HepG2 (cell line): ENCODE measurements around the gene RHOV. TPM values are rescaled to one million over a fixed set of nuclear protein-coding genes. Genes with fewer than 3 reads are reported as not detected.

ENCODE experiments used
- CHCHD3 ChIP-seq: sonication (generic); formaldehyde crosslinking; IDR thresholded peaks from 2 replicates; pipeline ENCODE4 v1.8.0; 2022; ENCODE audit warnings: mild to moderate bottlenecking, missing genetic modification reagents, moderate library complexity
- HNRNPL ChIP-seq: fragments of 200-400 bp; formaldehyde crosslinking; IDR thresholded peaks from 2 replicates; pipeline ENCODE4 v1.6.1; 2017; ENCODE audit warnings: mild to moderate bottlenecking, low read depth, low read length
- MIXL1 ChIP-seq: IDR thresholded peaks from 2 replicates; pipeline ENCODE4 v1.6.1; 2016
- NR3C1 ChIP-seq: sonication (generic); formaldehyde crosslinking; IDR thresholded peaks from 2 replicates; pipeline ENCODE4 v1.4.0; 2020; ENCODE audit warnings: missing genetic modification reagents
- REL ChIP-seq: sonication (generic); formaldehyde crosslinking; conservative IDR thresholded peaks from 2 replicates; pipeline ENCODE4 v1.8.0; 2022; ENCODE audit warnings: mild to moderate bottlenecking, missing genetic modification reagents, moderate library complexity
- TEAD3 ChIP-seq: optimal IDR thresholded peaks from 2 replicates; pipeline ENCODE3; 2016; ENCODE audit warnings: borderline replicate concordance
- XBP1 ChIP-seq: sonication (generic); formaldehyde crosslinking; IDR thresholded peaks from 2 replicates; pipeline ENCODE4 v1.5.0; 2020; ENCODE audit warnings: missing genetic modification reagents
- ZBTB42 ChIP-seq: sonication (generic); formaldehyde crosslinking; IDR thresholded peaks from 2 replicates; pipeline ENCODE4 v1.5.0; 2020; ENCODE audit warnings: mild to moderate bottlenecking, missing genetic modification reagents
- ZFAT ChIP-seq: sonication (generic); formaldehyde crosslinking; conservative IDR thresholded peaks from 2 replicates; pipeline ENCODE4 v1.8.1; 2023; ENCODE audit warnings: missing genetic modification reagents, inconsistent platforms
- ZNF441 ChIP-seq: sonication (generic); formaldehyde crosslinking; IDR thresholded peaks from 2 replicates; pipeline ENCODE4 v1.7.0; 2021; ENCODE audit warnings: missing genetic modification reagents, borderline replicate concordance
- ZNF484 ChIP-seq: sonication (generic); formaldehyde crosslinking; IDR thresholded peaks from 2 replicates; pipeline ENCODE4 v1.5.1; 2020; ENCODE audit warnings: mild to moderate bottlenecking, low read depth, missing genetic modification reagents, borderline replicate concordance
- ZNF781 ChIP-seq: sonication (generic); formaldehyde crosslinking; IDR thresholded peaks from 2 replicates; pipeline ENCODE4 v1.5.1; 2020; ENCODE audit warnings: borderline replicate concordance, mild to moderate bottlenecking, missing genetic modification reagents; ENCODE audit errors: not compliant biosample characterization
- polyA plus RNA-seq, 8 experiments: library from polyadenylated mRNA; depleted of rRNA in 3 of 8; stranded (reverse) in 7 of 8; unstranded in 1 of 8; fragments of >200 nt; fragmentation: Illumina TruSeq in 4 of 8; extraction: Trizol in 4 of 8; gene quantifications; 2 replicates each; pipeline versions ENCODE4 v1.2.1 to v1.2.3, GENCODE V29; 2011 to 2016; ENCODE audit warnings: low read depth in 4 of 8, missing spikeins in 1 of 8, mixed read lengths in 1 of 8; ENCODE audit not compliant: insufficient read depth in 1 of 8
- total RNA-seq, 5 experiments: library from RNA; depleted of rRNA; stranded (reverse); fragments of >200 nt; fragmentation: Illumina TruSeq; extraction: Trizol; gene quantifications; 2 replicates each; pipeline ENCODE4 v1.2.3, GENCODE V29; 2016; ENCODE audit warnings: low read depth in 1 of 5
- TF ChIP-seq, protein P1 (sequence below), 2 experiments: IDR thresholded peaks; 2 replicates each; pipeline ENCODE4 v1.6.1; 2011 to 2012; ENCODE audit warnings: low read length in 2 of 2, borderline replicate concordance in 1 of 2, low read depth in 1 of 2, mild to moderate bottlenecking in 1 of 2, moderate library complexity in 1 of 2
- TF ChIP-seq, protein P2 (sequence below): sonication (generic); formaldehyde crosslinking; IDR thresholded peaks from 2 replicates; pipeline ENCODE4 v1.9.0; 2022; ENCODE audit warnings: low read depth, missing genetic modification reagents
- TF ChIP-seq, protein P3 (sequence below): sonication (generic); formaldehyde crosslinking; IDR thresholded peaks from 2 replicates; pipeline ENCODE4 v1.4.0; 2020; ENCODE audit warnings: missing genetic modification reagents
- TF ChIP-seq, protein P4 (sequence below): sonication (generic); formaldehyde crosslinking; IDR thresholded peaks from 2 replicates; pipeline ENCODE4 v1.4.0; 2020; ENCODE audit warnings: missing genetic modification reagents, mild to moderate bottlenecking, borderline replicate concordance
- TF ChIP-seq, protein P5 (sequence below): sonication (generic); formaldehyde crosslinking; conservative IDR thresholded peaks from 2 replicates; pipeline ENCODE4 v1.4.0; 2020; ENCODE audit warnings: missing genetic modification reagents

The RHOV gene
- total and polyA plus RNA-seq, 2 of the 13 experiments (the other 11 are each of a cell fraction or from before 2014, with no cell fraction given), result 0.17 to 0.18 TPM

DNA sequence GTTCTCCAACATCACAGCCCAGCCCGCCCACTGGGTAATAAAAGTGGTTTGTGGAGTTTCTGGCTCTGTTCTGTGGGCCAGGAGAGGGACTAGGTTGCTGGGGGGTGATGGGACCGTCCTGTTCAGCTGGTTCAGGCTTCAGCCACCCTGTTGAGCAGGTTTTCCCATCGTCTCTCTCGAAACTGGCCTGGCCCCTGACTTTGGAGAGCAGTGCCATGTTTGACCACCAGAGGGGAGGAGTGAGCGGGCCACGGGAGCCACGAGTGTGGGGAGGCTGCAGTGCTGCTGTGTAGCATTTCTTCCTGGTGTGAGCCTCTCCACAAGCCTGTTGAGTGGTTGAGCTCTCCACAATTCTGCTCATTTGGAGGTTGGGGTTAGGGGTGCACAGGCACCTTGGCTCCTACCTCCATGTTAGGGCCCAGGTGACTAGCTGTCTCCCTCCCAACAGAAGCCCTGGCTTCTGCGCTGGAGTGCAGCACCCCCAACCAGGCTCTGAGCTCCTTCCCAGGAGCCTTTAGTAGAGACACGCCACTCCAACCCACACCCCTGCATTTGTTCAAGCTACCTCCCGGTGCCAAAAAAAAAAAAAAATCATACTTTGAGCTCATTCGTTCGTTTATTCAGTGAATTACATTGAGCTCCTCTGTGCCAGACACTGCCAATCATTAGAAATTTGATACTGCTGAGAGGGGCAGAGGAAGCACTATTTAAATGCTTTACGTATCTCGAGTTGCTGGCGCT lies 16.3 kb downstream of the RHOV start (continued):
- TF ChIP-seq, protein P1, sequence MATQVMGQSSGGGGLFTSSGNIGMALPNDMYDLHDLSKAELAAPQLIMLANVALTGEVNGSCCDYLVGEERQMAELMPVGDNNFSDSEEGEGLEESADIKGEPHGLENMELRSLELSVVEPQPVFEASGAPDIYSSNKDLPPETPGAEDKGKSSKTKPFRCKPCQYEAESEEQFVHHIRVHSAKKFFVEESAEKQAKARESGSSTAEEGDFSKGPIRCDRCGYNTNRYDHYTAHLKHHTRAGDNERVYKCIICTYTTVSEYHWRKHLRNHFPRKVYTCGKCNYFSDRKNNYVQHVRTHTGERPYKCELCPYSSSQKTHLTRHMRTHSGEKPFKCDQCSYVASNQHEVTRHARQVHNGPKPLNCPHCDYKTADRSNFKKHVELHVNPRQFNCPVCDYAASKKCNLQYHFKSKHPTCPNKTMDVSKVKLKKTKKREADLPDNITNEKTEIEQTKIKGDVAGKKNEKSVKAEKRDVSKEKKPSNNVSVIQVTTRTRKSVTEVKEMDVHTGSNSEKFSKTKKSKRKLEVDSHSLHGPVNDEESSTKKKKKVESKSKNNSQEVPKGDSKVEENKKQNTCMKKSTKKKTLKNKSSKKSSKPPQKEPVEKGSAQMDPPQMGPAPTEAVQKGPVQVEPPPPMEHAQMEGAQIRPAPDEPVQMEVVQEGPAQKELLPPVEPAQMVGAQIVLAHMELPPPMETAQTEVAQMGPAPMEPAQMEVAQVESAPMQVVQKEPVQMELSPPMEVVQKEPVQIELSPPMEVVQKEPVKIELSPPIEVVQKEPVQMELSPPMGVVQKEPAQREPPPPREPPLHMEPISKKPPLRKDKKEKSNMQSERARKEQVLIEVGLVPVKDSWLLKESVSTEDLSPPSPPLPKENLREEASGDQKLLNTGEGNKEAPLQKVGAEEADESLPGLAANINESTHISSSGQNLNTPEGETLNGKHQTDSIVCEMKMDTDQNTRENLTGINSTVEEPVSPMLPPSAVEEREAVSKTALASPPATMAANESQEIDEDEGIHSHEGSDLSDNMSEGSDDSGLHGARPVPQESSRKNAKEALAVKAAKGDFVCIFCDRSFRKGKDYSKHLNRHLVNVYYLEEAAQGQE (IDR thresholded peaks at IDR 0.05; ENCODE audit: borderline replicate concordance in 1 of 2, low read depth in 1 of 2, low read length in 2 of 2), result no peak
- TF ChIP-seq XBP1 (CRISPR knock-in tag) (no peak), ZNF484 (no peak), REL (CRISPR knock-in tag) (no peak), ZFAT (CRISPR knock-in tag) (no peak), ZNF781 (CRISPR knock-in tag) (no peak), NR3C1 (CRISPR knock-in tag) (no peak), ZBTB42 (CRISPR knock-in tag) (no peak), MIXL1 (no peak), ZNF441 (no peak), HNRNPL (no peak), TEAD3 (no peak), CHCHD3 (no peak)
- TF ChIP-seq, protein P2, sequence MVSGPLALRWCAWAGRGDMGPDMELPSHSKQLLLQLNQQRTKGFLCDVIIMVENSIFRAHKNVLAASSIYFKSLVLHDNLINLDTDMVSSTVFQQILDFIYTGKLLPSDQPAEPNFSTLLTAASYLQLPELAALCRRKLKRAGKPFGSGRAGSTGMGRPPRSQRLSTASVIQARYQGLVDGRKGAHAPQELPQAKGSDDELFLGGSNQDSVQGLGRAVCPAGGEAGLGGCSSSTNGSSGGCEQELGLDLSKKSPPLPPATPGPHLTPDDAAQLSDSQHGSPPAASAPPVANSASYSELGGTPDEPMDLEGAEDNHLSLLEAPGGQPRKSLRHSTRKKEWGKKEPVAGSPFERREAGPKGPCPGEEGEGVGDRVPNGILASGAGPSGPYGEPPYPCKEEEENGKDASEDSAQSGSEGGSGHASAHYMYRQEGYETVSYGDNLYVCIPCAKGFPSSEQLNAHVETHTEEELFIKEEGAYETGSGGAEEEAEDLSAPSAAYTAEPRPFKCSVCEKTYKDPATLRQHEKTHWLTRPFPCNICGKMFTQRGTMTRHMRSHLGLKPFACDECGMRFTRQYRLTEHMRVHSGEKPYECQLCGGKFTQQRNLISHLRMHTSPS (CRISPR knock-in tag), result no peak
- TF ChIP-seq, protein P3, sequence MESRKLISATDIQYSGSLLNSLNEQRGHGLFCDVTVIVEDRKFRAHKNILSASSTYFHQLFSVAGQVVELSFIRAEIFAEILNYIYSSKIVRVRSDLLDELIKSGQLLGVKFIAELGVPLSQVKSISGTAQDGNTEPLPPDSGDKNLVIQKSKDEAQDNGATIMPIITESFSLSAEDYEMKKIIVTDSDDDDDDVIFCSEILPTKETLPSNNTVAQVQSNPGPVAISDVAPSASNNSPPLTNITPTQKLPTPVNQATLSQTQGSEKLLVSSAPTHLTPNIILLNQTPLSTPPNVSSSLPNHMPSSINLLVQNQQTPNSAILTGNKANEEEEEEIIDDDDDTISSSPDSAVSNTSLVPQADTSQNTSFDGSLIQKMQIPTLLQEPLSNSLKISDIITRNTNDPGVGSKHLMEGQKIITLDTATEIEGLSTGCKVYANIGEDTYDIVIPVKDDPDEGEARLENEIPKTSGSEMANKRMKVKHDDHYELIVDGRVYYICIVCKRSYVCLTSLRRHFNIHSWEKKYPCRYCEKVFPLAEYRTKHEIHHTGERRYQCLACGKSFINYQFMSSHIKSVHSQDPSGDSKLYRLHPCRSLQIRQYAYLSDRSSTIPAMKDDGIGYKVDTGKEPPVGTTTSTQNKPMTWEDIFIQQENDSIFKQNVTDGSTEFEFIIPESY (CRISPR knock-in tag), result no peak
- TF ChIP-seq, protein P4, sequence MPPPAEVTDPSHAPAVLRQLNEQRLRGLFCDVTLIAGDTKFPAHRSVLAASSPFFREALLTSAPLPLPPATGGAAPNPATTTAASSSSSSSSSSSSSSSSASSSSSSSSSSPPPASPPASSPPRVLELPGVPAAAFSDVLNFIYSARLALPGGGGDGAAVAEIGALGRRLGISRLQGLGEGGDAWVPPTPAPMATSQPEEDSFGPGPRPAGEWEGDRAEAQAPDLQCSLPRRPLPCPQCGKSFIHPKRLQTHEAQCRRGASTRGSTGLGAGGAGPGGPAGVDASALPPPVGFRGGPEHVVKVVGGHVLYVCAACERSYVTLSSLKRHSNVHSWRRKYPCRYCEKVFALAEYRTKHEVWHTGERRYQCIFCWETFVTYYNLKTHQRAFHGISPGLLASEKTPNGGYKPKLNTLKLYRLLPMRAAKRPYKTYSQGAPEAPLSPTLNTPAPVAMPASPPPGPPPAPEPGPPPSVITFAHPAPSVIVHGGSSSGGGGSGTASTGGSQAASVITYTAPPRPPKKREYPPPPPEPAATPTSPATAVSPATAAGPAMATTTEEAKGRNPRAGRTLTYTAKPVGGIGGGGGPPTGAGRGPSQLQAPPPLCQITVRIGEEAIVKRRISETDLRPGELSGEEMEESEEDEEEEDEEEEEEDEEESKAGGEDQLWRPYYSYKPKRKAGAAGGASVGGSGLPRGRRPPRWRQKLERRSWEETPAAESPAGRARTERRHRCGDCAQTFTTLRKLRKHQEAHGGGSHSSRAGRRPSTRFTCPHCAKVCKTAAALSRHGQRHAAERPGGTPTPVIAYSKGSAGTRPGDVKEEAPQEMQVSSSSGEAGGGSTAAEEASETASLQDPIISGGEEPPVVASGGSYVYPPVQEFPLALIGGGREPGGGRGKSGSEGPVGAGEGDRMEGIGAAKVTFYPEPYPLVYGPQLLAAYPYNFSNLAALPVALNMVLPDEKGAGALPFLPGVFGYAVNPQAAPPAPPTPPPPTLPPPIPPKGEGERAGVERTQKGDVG (CRISPR knock-in tag), result no peak
- TF ChIP-seq, protein P5, sequence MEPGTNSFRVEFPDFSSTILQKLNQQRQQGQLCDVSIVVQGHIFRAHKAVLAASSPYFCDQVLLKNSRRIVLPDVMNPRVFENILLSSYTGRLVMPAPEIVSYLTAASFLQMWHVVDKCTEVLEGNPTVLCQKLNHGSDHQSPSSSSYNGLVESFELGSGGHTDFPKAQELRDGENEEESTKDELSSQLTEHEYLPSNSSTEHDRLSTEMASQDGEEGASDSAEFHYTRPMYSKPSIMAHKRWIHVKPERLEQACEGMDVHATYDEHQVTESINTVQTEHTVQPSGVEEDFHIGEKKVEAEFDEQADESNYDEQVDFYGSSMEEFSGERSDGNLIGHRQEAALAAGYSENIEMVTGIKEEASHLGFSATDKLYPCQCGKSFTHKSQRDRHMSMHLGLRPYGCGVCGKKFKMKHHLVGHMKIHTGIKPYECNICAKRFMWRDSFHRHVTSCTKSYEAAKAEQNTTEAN (CRISPR knock-in tag), result no peak
